ENCODE data around the gene ANO4. TPM values are rescaled to one million over a fixed set of nuclear protein-coding genes. Genes with fewer than 3 reads are reported as not detected.

ANO4 gene
- total and polyA plus RNA-seq, 2 of the 8 experiments (the other 6 are each of a cell fraction or from before 2014, with no cell fraction given) = 1.1 to 3.4 TPM

DNA sequence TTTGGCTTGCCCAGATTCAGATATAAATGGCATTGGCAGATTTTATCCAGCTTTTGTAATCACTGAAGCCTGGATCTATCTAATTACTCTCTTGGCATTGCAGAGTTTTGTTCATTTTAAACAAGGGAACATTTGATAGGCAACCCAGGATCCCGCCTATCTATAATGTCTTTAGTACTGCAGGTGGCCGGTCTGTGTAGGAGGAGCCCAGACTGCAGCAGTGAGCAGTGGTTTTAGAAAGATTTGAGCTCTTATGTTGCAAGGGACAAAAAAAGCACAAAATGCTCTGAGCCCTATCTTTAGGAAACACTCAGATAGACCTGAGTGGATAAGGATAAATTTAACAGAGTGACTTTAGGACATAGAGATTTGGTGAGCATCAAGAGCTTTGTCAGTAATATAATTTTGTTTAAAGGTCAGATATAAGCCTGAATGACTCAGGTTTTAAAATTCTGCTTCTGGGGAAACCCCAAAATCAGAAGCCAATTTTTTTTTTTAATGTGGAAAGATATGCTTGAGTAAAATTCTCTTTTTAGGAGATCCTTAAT lies 250.0 kb downstream of the ANO4 start:
- no peak for DNase-seq (ENCODE audit: low read depth in 1 of 2, low spot score in 2 of 2)
- WGBS, 2 experiments (ENCODE audit: extremely low coverage in 1 of 2, insufficient coverage in 1 of 2, insufficient read length in 1 of 2, insufficient replicate concordance in 2 of 2, low coverage in 1 of 2, low lambda C conversion rate in 2 of 2, missing lambda C conversion rate in 1 of 2) = 90% methylated on average over 2 of the region's 2 CpGs; no CpG with 5 or more reads in 1 of the 2 experiments
- TF ChIP-seq BCL11A (IDR thresholded peaks at IDR 0.05; ENCODE audit: low read depth in 2 of 2, low read length in 2 of 2) (no peak), KDM5A (IDR thresholded peaks at IDR 0.05; ENCODE audit: low read length) (no peak), SUZ12 (IDR thresholded peaks at IDR 0.05; ENCODE audit: low read length) (no peak), KDM4A (IDR thresholded peaks at IDR 0.05; ENCODE audit: low read depth, low read length, severe bottlenecking) (no peak), RXRA (IDR thresholded peaks at IDR 0.05; ENCODE audit: insufficient read depth, low read depth, low read length) (no peak), RNF2 (IDR thresholded peaks at IDR 0.05; ENCODE audit: borderline replicate concordance, low read depth, low read length, missing control alignments, poor library complexity, severe bottlenecking) (no peak), SIN3A (conservative IDR thresholded peaks at IDR 0.05 in 1 of 2, IDR thresholded peaks at IDR 0.05 in 1 of 2; ENCODE audit: low read depth in 1 of 2, low read length in 2 of 2) (no peak)
- TF ChIP-seq, protein P1, sequence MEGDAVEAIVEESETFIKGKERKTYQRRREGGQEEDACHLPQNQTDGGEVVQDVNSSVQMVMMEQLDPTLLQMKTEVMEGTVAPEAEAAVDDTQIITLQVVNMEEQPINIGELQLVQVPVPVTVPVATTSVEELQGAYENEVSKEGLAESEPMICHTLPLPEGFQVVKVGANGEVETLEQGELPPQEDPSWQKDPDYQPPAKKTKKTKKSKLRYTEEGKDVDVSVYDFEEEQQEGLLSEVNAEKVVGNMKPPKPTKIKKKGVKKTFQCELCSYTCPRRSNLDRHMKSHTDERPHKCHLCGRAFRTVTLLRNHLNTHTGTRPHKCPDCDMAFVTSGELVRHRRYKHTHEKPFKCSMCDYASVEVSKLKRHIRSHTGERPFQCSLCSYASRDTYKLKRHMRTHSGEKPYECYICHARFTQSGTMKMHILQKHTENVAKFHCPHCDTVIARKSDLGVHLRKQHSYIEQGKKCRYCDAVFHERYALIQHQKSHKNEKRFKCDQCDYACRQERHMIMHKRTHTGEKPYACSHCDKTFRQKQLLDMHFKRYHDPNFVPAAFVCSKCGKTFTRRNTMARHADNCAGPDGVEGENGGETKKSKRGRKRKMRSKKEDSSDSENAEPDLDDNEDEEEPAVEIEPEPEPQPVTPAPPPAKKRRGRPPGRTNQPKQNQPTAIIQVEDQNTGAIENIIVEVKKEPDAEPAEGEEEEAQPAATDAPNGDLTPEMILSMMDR (IDR thresholded peaks at IDR 0.05; ENCODE audit: control extremely low read depth in 1 of 3, insufficient read depth in 1 of 3, low read depth in 1 of 3, low read length in 3 of 3) = no peak
- TF ChIP-seq, protein P2, sequence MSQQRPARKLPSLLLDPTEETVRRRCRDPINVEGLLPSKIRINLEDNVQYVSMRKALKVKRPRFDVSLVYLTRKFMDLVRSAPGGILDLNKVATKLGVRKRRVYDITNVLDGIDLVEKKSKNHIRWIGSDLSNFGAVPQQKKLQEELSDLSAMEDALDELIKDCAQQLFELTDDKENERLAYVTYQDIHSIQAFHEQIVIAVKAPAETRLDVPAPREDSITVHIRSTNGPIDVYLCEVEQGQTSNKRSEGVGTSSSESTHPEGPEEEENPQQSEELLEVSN (IDR thresholded peaks at IDR 0.05) = no peak

More for the DNA sequence above, 250.0 kb downstream of the ANO4 start:
- Histone ChIP-seq H2AK5ac (ENCODE audit: low read depth, low read length) (no peak overlapping the region), H3K27ac (ENCODE audit: low read depth, low read length) (no peak overlapping the region), H3K18ac (ENCODE audit: extremely low read depth, low read length) (no peak overlapping the region), H3K56ac (replicated peaks; ENCODE audit: insufficient read length, low read depth, low read length) (no peak overlapping the region), H3K4me2 (ENCODE audit: insufficient read depth in 1 of 2, low read depth in 2 of 2, low read length in 2 of 2) (no peak overlapping the region), H4K5ac (ENCODE audit: insufficient read length, low read depth, low read length) (no peak overlapping the region), H2BK5ac (ENCODE audit: low read depth, low read length) (no peak overlapping the region), H2BK15ac (ENCODE audit: low read length) (no peak overlapping the region), H3K27me3 (replicated peaks in 1 of 4; ENCODE audit: control insufficient read depth in 3 of 4, extremely low read depth in 1 of 4, insufficient read depth in 3 of 4, low read length in 3 of 4) (peaks cover 0 to 1% (median 0%) of the 10 kb centered on the region in 4 experiments; a peak in 1 of 7 replicates), H3K23ac (ENCODE audit: insufficient read length) (no peak overlapping the region), H3K79me2 (ENCODE audit: control insufficient read depth in 1 of 2, insufficient read depth in 2 of 2, low read length in 2 of 2) (no peaks in the 10 kb centered on the region), H3K23me2 (ENCODE audit: low read depth, low read length) (peaks cover 2% of the 10 kb centered on the region; the same call in 1 of the 2 replicates), H3K14ac (ENCODE audit: insufficient read length) (no peak overlapping the region), H3K79me1 (ENCODE audit: low read depth, low read length) (no peaks in the 10 kb centered on the region), H3K9ac (replicated peaks in 1 of 4; ENCODE audit: extremely low read depth in 1 of 4, low read depth in 3 of 4, low read length in 3 of 4) (no peak overlapping the region), H4K20me1 (replicated peaks in 1 of 2; ENCODE audit: control insufficient read depth in 1 of 2, insufficient read depth in 2 of 2, low read length in 2 of 2) (no peaks in the 10 kb centered on the region), H3K4ac (replicated peaks; ENCODE audit: insufficient read length, low read depth, low read length) (no peak overlapping the region), H2BK120ac (replicated peaks; ENCODE audit: low read depth, low read length) (no peak overlapping the region), H3K4me1 (replicated peaks in 1 of 4; ENCODE audit: control insufficient read depth in 3 of 4, insufficient read depth in 4 of 4, low read length in 3 of 4) (no peaks in the 10 kb centered on the region), H4K8ac (ENCODE audit: extremely low read depth, insufficient read depth, low read length) (no peak overlapping the region), H4K91ac (replicated peaks; ENCODE audit: insufficient read length, low read length) (no peak overlapping the region), H3K4me3 (ENCODE audit: extremely low read depth in 1 of 4, insufficient read depth in 2 of 4, low read depth in 3 of 4, low read length in 4 of 4) (no peak overlapping the region), H2AFZ (ENCODE audit: low read length) (no peak overlapping the region), H2BK12ac (ENCODE audit: low read depth, low read length) (no peak overlapping the region), H3K36me3 (ENCODE audit: control insufficient read depth in 2 of 4, insufficient read depth in 4 of 4, low read length in 3 of 4) (no peaks in the 10 kb centered on the region), H2BK20ac (ENCODE audit: low read length) (no peak overlapping the region), H3K9me3 (ENCODE audit: insufficient read depth in 2 of 2, low read depth in 1 of 2, low read length in 1 of 2) (no peaks in the 10 kb centered on the region)
- POLR2A ChIA-PET (ENCODE audit: partially characterized antibody) = no interaction called here
- no peak for FAIRE-seq
- CTCF ChIA-PET (ENCODE audit: partially characterized antibody) = interaction anchor here (0.7 to 1.8 kb wide), 4 partner anchors 22 to 168 kb away, joined by 3 to 6 read pairs (median 5); no protein-coding TSS in a partner anchor
